ENCODE results near the gene PKD1. TPM values are rescaled to one million over a fixed set of nuclear protein-coding genes. Genes with fewer than 3 reads are reported as not detected.

PKD1 gene
- total RNA-seq, 3 donors from 2014 or later, result 63.9 to 233 (median 80.8) TPM

DNA sequence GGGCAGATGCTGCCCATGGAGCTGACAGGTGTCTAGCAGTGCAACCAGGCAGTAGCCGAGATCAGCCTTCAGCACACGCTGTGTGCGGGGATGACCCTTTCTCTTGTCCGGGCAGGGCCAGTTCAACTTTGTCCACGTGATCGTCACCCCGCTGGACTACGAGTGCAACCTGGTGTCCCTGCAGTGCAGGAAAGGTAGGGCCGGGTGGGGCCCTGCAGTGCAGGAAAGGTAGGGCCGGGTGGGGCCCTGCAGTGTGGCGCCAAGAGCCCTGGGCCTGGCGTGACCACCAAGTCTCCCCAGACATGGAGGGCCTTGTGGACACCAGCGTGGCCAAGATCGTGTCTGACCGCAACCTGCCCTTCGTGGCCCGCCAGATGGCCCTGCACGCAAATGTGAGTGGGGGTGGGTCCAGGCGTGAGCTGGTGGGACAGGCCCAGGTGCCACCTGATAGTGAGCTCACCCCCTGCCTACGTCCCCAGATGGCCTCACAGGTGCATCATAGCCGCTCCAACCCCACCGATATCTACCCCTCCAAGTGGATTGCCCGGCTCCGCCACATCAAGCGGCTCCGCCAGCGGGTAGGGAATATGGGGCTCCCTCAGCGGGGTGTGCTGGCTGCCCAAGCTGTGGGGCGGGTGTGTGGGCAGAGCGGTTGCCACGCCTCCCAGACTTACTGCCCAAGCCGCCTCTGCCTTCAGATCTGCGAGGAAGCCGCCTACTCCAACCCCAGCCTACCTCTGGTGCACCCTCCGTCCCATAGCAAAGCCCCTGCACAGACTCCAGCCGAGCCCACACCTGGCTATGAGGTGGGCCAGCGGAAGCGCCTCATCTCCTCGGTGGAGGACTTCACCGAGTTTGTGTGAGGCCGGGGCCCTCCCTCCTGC is 47.7 kb downstream of the PKD1 start:
- ATAC-seq (no peak), DNase-seq (peak in 2 of 3 donors; percentile 51 to 60)
- Histone ChIP-seq H3K9me3 (no peaks in the 10 kb centered on the region), H3K4me3 (no peak overlapping the region), H3K36me3 (ENCODE audit: low read depth) (peaks cover 5% of the 10 kb centered on the region), H3K4me1 (ENCODE audit: low read depth) (peaks cover 20% of the 10 kb centered on the region)
- intact Hi-C loops (cut with DNase I, micrococcal nuclease), result no loop called here
- TF ChIP-seq, protein P1, sequence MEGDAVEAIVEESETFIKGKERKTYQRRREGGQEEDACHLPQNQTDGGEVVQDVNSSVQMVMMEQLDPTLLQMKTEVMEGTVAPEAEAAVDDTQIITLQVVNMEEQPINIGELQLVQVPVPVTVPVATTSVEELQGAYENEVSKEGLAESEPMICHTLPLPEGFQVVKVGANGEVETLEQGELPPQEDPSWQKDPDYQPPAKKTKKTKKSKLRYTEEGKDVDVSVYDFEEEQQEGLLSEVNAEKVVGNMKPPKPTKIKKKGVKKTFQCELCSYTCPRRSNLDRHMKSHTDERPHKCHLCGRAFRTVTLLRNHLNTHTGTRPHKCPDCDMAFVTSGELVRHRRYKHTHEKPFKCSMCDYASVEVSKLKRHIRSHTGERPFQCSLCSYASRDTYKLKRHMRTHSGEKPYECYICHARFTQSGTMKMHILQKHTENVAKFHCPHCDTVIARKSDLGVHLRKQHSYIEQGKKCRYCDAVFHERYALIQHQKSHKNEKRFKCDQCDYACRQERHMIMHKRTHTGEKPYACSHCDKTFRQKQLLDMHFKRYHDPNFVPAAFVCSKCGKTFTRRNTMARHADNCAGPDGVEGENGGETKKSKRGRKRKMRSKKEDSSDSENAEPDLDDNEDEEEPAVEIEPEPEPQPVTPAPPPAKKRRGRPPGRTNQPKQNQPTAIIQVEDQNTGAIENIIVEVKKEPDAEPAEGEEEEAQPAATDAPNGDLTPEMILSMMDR (IDR thresholded peaks at IDR 0.05), result no peak

DNA sequence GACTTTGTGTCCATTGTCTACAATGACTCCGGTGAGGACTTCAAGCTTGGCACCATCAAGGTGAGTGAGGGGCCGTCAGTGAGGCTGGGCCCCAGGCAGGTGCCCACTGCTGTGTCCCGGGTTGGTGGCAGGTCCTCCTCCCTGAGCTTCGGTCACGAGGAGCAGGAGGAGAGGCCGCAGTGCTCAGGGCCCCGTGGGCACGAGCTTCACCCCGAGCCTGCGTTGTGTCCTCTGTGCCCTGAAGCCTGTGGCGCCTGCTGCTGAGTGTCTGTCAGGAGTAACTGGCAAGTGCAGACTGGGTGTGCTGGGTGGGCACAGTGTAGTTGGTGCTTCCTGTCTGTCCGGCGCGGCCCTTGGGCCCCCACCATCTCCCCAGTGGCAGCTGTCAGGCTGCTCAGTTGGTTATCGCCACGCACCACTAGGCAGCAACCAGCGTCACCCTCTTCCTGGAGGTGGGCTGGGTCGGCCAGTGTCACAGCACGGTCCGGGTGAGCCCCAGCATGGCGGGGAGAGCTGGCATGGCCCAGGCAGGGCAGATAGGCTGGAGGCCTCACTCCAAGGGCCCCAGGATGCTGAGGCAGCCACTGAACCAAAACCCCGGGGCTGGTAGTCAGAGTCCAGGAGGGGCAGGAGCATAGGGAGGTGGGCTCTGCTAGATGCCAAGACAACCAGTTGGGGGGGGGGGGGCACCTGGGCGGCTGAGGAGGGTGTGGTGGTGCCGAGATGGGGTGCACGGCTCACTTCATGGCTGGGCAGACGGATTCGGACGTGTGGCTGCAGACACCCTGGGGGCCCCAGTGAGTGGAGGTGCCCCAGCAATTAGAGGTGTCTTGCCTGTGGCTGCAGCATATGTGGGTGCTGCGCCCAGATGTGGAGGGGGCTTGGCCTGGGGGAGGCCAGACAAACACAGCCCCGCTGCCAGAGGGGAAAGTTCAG is 48.6 kb downstream of the PKD1 start:
- TF ChIP-seq, protein P1 (IDR thresholded peaks at IDR 0.05), result no peak
- DNase-seq (no peak), ATAC-seq (no peak)
- Histone ChIP-seq H3K9me3 (no peaks in the 10 kb centered on the region), H3K36me3 (ENCODE audit: low read depth) (peaks cover 5% of the 10 kb centered on the region), H3K4me1 (ENCODE audit: low read depth) (peaks cover 13% of the 10 kb centered on the region), H3K4me3 (no peak overlapping the region)
- intact Hi-C loops (cut with DNase I, micrococcal nuclease), result no loop called here

DNA sequence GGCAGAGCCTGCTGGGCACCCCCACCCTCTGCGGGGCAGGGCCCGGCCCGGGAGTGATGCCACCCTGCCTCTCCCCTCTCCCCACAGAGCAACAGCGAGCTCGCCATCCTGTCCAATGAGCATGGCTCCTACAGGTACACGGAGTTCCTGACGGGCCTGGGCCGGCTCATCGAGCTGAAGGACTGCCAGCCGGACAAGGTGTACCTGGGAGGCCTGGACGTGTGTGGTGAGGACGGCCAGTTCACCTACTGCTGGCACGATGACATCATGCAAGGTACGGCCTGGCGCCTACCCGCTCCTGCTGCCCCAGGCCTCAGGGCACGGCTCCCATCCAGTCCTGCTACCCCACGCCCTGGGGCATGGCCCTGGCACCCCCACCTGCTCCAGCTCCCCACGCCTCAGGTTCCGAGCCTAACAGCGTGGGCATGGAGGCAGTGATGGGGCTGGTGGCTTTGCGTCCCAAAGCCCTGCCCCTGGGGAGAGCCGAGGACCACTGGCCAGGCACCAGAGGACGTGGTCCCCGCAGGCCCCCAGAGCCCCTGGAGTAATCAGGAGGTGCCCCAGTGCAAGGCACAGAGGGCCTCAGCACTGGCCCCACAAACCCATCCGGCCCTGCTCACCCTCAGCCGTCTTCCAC is 49.5 kb downstream of the PKD1 start:
- TF ChIP-seq, protein P1 (IDR thresholded peaks at IDR 0.05), result no peak
- ATAC-seq (no peak), DNase-seq (no peak)
- Histone ChIP-seq H3K4me1 (ENCODE audit: low read depth) (peaks cover 8% of the 10 kb centered on the region), H3K36me3 (ENCODE audit: low read depth) (peaks cover 5% of the 10 kb centered on the region), H3K4me3 (no peak overlapping the region), H3K9me3 (no peaks in the 10 kb centered on the region)
- intact Hi-C loops (cut with DNase I, micrococcal nuclease), result no loop called here

DNA sequence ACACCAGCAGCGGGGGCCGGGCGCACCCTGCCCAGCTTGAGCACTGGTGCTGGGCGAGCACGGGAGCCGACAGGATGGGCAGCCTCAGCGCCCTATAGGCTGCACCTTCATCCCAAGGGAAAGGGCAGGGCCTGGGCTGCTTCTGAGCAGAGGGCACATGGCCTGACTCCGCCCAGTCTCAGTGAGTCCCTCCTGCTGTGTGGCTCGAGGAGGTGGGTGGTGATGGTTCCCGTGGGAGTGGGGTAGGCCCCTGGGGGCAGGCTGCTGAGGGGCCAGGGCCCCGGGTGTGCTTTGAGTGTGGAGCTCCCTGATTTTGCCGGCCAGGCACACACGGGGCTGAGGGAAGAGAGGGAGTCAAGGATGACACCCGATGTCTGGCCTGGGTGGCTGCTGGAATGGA is 50.0 kb downstream of the PKD1 start:
- Histone ChIP-seq H3K4me1 (ENCODE audit: low read depth) (peaks cover 8% of the 10 kb centered on the region), H3K36me3 (ENCODE audit: low read depth) (peaks cover 5% of the 10 kb centered on the region), H3K4me3 (no peak overlapping the region), H3K9me3 (no peaks in the 10 kb centered on the region)
- ATAC-seq, result no peak
- no peak for DNase-seq
- intact Hi-C loops (cut with DNase I, micrococcal nuclease), result no loop called here
- TF ChIP-seq, protein P1 (IDR thresholded peaks at IDR 0.05), result no peak

DNA sequence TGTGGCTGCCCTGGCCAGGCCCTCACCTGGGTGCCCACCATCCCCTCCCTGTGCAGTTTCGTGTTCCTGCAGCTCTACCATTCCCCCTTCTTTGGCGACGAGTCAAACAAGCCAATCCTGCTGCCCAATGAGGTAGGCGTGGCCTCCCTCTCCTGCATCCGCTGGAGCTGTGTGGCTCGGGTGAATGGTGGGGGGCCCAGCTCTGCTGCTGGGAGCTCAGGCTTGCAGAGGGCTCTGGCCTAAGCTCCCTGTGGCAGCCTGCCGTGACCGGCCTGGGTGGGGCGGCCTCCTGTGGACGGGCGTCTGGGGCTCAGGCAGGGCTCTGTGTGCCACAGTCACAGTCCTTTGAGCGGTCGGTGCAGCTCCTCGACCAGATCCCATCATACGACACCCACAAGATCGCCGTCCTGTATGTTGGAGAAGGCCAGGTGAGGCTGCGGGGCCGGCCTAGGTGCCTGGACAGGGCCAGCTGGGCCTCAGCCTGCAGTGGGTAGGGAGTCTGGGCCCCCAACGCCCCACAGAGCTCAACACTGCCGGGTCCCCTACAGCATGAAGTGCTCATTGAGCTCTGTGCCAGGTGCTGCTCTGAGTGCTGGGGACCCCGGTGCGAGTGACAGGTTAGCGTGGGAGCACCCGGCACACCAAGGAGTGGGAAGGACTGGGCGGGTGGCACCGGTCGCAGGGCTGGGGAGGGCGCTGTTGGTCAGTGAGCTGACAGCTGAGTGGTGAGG is 50.6 kb downstream of the PKD1 start:
- Histone ChIP-seq H3K4me3 (no peak overlapping the region), H3K4me1 (ENCODE audit: low read depth) (peaks cover 5% of the 10 kb centered on the region), H3K9me3 (no peaks in the 10 kb centered on the region), H3K36me3 (ENCODE audit: low read depth) (peaks cover 5% of the 10 kb centered on the region)
- DNase-seq (no peak), ATAC-seq (no peak)
- TF ChIP-seq, protein P1 (IDR thresholded peaks at IDR 0.05), result no peak
- intact Hi-C loops (cut with DNase I, micrococcal nuclease), result no loop called here

Measured in mucosa of descending colon (tissue), 3 donors.